Adrenal gland (tissue), 12 donors: Measurements from ENCODE around the gene CCDC158. TPM values are rescaled to one million over a fixed set of nuclear protein-coding genes. Genes with fewer than 3 reads are reported as not detected.

Experiments used
- DNase-seq, 7 donors: peaks; one replicate each; pipeline ENCODE4 v3.0.0-alpha.2; 2019 to 2020
- H3K27ac ChIP-seq, 5 donors: fragments of 200-600 bp; sonication (generic) in 4 of 5; 1 replicate in 3 of 5; 2 replicates in 2 of 5; pipeline versions ENCODE4 v1.5.1 to v1.8.0; 2016 to 2020; ENCODE audit warnings: mild to moderate bottlenecking in 1 of 5
- H3K27me3 ChIP-seq: fragments of 200-600 bp; 2 replicates; pipeline ENCODE4 v1.8.0; 2021
- H3K36me3 ChIP-seq, 2 donors: fragments of 200-600 bp; replicated peaks in 1 of 2; 1 replicate in 1 of 2; 2 replicates in 1 of 2; pipeline versions ENCODE4 v1.5.1 to v1.8.0; 2018 to 2022
- H3K4me1 ChIP-seq, 2 donors: fragments of 200-600 bp; replicated peaks in 1 of 2; 1 replicate in 1 of 2; 2 replicates in 1 of 2; pipeline versions ENCODE4 v1.5.1 to v1.8.0; 2018 to 2021
- H3K4me3 ChIP-seq, 4 donors: fragments of 200-600 bp; sonication (generic) in 3 of 4; one replicate each; pipeline ENCODE4 v1.5.1; 2016 to 2018
- H3K9me3 ChIP-seq, 3 donors: fragments of 200-600 bp; sonication (generic) in 1 of 3; replicated peaks in 1 of 3; 1 replicate in 2 of 3; 2 replicates in 1 of 3; pipeline versions ENCODE4 v1.5.1 to v1.8.0; 2016 to 2021
- POLR2A ChIP-seq, 2 donors: fragments of 450-650 bp; IDR thresholded peaks; one replicate each; pipeline ENCODE4 v1.6.1; 2017; ENCODE audit warnings: antibody characterized with exemption in 2 of 2, mild to moderate bottlenecking in 2 of 2, moderate library complexity in 1 of 2
- WGBS, 4 donors: extraction: QIAGEN DNeasy Blood & Tissue Kit in 2 of 4; methylation state at CpG; one replicate each; pipeline versions ENCODE4 v1.1.5 to v1.1.7; 2013 to 2017; 5-methylcytosine and 5-hydroxymethylcytosine counted together
- intact Hi-C, 2 donors: fragments of 100-400 bp; cut with DNase I; formaldehyde crosslinking; loops; one replicate each; pipeline versions ENCODE4 v1.14.1 to v1.15.0; 2022 to 2023
- polyA plus RNA-seq, 3 donors: library from polyadenylated mRNA; stranded (reverse); fragments of 200-250 nt in 2 of 3; fragments of 350-450 nt in 1 of 3; fragmentation: Illumina TruSeq in 1 of 3; extraction: RNeasy Lipid Tissue Mini Kit (QIAGEN cat#74804) in 1 of 3; gene quantifications; one replicate each; pipeline ENCODE4 v1.2.3, GENCODE V29; 2013 to 2014
- total RNA-seq, 9 donors: library from RNA; depleted of rRNA in 4 of 9; stranded (reverse); fragments of >200 nt in 4 of 9; fragments of 120-200 nt in 1 of 9; fragmentation: NEBNext Ultra II Directional in 1 of 9; extraction: Animal tissue kit (Norgen Biotek cat#: 25700) in 1 of 9; gene quantifications; one replicate each; pipeline versions ENCODE4 v1.1.0 to v1.2.4, GENCODE V29; 2013 to 2023
- TF ChIP-seq, protein P1 (sequence below), 6 experiments: fragments of 450-650 bp in 4 of 6; fragments of 200-600 bp in 2 of 6; sonication (generic) in 1 of 6; IDR thresholded peaks; 1 replicate in 5 of 6; 2 replicates in 1 of 6; pipeline versions ENCODE4 v1.5.1 to v1.8.0; 2016 to 2021; ENCODE audit warnings: antibody characterized with exemption in 6 of 6, mild to moderate bottlenecking in 2 of 6, moderate library complexity in 1 of 6
- donor health status: healthy with polysubstance abuse.
- donor health status: Bipolar disorder and iron deficiency.
- donor health status: DM: yes; HTN: yes; CAD: no.
- donor health status: DM: no; HTN: no; CAD: no.
- donor health status: DM: no; HTN: no; CAD: no.
- donor health status: DM: yes; HTN: yes; CAD: no.

The CCDC158 gene
- total and polyA plus RNA-seq, 12 donors, result 0.07 to 0.35 (median 0.13) TPM; not detected in 3

DNA sequence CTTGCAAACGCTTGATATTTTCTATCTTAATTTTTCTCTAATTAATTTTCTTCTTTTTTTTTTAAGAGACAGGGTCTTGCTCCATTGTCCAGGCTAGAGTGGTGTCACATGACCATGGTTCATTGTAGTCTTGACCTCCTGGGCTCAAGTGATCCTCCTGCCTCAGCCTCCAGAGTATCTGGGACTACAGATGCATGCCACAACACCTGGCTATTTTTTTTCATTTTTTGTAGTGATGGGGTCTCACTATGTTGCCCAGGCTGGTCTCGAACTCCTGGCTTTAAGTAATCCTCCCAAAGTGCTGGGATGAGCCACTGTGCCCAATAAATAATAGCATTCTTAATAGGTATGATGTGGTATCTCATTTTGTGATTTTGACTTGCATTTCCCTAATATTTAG is 32.3 kb upstream of the CCDC158 start:
- Histone ChIP-seq H3K27me3 (no peaks in the 10 kb centered on the region), H3K9me3 (no peaks in the 10 kb centered on the region), H3K27ac (no peak overlapping the region), H3K36me3 (no peaks in the 10 kb centered on the region), H3K4me3 (no peak overlapping the region), H3K4me1 (no peaks in the 10 kb centered on the region)
- no peak for DNase-seq
- 67 to 86% (median 76%) methylated on average over 2 of the region's 2 CpGs for WGBS, 4 donors
- TF ChIP-seq, protein P1, sequence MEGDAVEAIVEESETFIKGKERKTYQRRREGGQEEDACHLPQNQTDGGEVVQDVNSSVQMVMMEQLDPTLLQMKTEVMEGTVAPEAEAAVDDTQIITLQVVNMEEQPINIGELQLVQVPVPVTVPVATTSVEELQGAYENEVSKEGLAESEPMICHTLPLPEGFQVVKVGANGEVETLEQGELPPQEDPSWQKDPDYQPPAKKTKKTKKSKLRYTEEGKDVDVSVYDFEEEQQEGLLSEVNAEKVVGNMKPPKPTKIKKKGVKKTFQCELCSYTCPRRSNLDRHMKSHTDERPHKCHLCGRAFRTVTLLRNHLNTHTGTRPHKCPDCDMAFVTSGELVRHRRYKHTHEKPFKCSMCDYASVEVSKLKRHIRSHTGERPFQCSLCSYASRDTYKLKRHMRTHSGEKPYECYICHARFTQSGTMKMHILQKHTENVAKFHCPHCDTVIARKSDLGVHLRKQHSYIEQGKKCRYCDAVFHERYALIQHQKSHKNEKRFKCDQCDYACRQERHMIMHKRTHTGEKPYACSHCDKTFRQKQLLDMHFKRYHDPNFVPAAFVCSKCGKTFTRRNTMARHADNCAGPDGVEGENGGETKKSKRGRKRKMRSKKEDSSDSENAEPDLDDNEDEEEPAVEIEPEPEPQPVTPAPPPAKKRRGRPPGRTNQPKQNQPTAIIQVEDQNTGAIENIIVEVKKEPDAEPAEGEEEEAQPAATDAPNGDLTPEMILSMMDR (IDR thresholded peaks at IDR 0.05), result no peak
- no peak for TF ChIP-seq POLR2A (IDR thresholded peaks at IDR 0.05)
- intact Hi-C loops, result no loop called here

DNA sequence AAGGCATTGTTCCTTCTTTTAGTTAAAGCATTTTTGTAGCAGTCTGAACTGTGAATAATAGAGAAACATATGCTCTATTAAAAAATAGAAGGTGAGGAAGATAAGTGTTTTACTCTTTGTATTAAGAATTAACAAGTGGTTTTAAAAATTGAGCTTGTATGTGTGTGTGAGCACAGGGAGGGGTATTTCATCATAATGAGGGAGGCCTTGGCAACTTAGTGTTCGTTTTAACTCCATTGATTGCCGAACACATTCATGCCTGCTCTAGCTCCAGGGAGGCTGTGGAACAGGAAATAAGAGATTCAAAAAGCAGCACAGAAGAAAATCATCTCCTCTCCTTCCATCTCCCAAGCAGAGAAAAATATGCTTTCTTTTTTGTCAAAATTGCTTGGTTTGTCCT is 28.9 kb upstream of the CCDC158 start:
- intact Hi-C loops, result no loop called here

DNA sequence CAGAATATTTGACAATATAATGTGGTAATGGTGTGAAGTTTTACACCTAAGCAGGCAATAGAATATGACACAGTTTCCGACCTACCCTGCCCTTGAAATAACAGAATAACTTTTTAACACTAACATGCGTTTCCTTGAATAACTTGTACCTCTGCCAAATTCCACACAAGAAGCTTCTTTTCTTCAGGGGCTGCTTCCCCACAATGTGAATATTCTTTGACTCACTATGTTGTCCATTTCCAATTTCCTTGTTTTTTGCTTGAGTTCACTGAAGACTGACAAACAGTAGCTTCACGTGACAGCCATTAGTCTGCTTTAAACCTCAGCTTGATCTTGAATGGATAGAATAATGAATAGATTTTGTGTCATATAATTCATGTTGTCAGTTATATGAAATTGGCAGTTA is 28.4 kb upstream of the CCDC158 start:
- no peak for DNase-seq
- Histone ChIP-seq H3K36me3 (no peaks in the 10 kb centered on the region), H3K9me3 (no peaks in the 10 kb centered on the region), H3K4me1 (no peaks in the 10 kb centered on the region), H3K4me3 (no peak overlapping the region), H3K27me3 (no peaks in the 10 kb centered on the region), H3K27ac (no peak overlapping the region)
- intact Hi-C loops, result no loop called here
- TF ChIP-seq, protein P1 (IDR thresholded peaks at IDR 0.05), result no peak
- no peak for TF ChIP-seq POLR2A (IDR thresholded peaks at IDR 0.05)
- WGBS, 4 donors, result 41 to 50% (median 45%) methylated on average over 3 of the region's 3 CpGs

More for the DNA sequence above, 28.9 kb upstream of the CCDC158 start:
- Histone ChIP-seq H3K4me3 (no peak overlapping the region), H3K36me3 (no peaks in the 10 kb centered on the region), H3K9me3 (no peaks in the 10 kb centered on the region), H3K27ac (no peak overlapping the region), H3K27me3 (no peaks in the 10 kb centered on the region), H3K4me1 (no peaks in the 10 kb centered on the region)
- no peak for TF ChIP-seq POLR2A (IDR thresholded peaks at IDR 0.05)
- TF ChIP-seq, protein P1 (IDR thresholded peaks at IDR 0.05), result no peak
- no peak for DNase-seq
- 64 to 68% (median 67%) methylated on average over 2 of the region's 2 CpGs for WGBS, 4 donors

DNA sequence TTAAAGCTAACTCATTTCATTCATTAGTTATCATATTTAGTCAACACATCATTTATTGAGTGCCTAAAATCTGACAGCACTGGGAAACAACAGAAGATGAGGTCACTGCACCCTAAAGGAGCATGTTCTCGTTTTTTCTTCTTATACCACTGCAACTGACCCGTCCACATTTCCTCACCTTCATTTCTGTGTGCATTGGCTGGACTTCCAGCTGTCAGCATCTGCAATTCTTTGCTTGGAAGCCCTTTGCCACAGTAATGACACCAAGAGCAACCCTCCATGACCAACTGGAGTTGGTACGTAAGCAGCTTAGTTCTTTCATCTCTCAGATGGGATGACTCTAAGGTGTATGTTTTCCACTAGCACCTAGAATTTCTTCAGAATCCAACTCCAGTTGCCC is 27.3 kb upstream of the CCDC158 start:
- DNase-seq, result no peak
- no peak for TF ChIP-seq POLR2A (IDR thresholded peaks at IDR 0.05)
- TF ChIP-seq, protein P1 (IDR thresholded peaks at IDR 0.05), result no peak
- Histone ChIP-seq H3K4me3 (no peak overlapping the region), H3K4me1 (no peaks in the 10 kb centered on the region), H3K27me3 (no peaks in the 10 kb centered on the region), H3K27ac (no peak overlapping the region), H3K36me3 (no peaks in the 10 kb centered on the region), H3K9me3 (no peaks in the 10 kb centered on the region)
- intact Hi-C loops, result no loop called here
- WGBS, 4 donors, result 74 to 86% (median 80%) methylated on average over 3 of the region's 3 CpGs
